ENCODE results near the gene B4GALT1. TPM values are rescaled to one million over a fixed set of nuclear protein-coding genes. Genes with fewer than 3 reads are reported as not detected.

B4GALT1 gene
- total RNA-seq, 2 experiments from 2014 or later = 38.8 to 42.4 TPM

DNA sequence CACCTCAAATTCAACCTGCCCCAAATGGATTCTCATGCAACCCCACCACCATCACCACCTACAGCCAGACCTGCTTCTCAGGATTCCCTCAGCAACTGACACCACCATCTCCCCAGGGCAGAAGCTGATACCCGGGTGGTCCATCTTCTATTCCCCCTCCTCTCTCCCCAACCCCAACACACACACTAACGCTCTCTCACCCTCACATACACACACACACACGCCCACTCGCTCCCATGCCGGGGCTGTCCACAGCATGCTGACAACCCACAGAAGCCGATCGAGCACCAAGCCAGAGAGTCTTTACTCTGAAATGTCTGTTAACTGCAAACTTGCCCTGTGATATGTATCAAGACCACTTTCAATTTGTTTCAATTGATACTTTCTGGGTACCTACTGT lies 28.4 kb downstream of the B4GALT1 start:
- ChIA-PET CTCF (interaction anchor here (1.1 to 3.0 kb wide), 4 partner anchors 9 to 35 kb away, joined by 3 to 7 read pairs (median 4); no protein-coding TSS in a partner anchor), POLR2A (no interaction called here)
- Mint-ChIP-seq H3K27ac (peak overlapping the region; percentile 70), H3K4me1 (peaks cover 71% of the 10 kb centered on the region), H3K36me3 (ENCODE audit: low read depth) (peaks cover 20% of the 10 kb centered on the region), H3K27me3 (no peaks in the 10 kb centered on the region), H3K4me3 (no peak overlapping the region), H3K9me3 (no peaks in the 10 kb centered on the region)
- no peak for DNase-seq

DNA sequence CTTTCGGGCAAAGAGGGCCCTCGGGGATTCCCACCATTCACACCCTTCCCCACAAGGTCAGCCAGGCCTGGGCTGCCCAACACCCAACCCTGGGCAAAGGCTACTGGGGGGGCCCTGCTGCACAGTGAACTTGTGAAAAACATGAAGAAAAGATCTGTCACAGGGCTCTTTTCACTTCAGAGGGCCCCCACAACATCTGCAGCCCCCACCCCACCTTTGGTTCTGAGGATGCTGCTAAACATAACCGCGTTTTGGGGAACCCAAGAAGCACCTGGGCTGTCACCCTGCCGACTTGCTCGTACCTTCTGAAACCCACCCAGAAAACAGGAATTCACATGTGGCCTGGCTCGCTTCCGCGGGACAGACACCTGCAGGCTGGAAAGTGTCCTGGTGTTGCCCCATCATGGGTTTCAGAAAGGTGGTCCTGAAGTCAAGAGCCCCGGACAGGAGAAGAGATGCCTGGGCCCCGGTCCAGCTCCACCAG lies 29.3 kb downstream of the B4GALT1 start:
- Mint-ChIP-seq H3K4me3 (no peak overlapping the region), H3K27ac (peak overlapping the region; percentile 50), H3K4me1 (peaks cover 65% of the 10 kb centered on the region), H3K27me3 (no peaks in the 10 kb centered on the region), H3K9me3 (no peaks in the 10 kb centered on the region), H3K36me3 (ENCODE audit: low read depth) (peaks cover 25% of the 10 kb centered on the region)
- DNase-seq = no peak
- ChIA-PET POLR2A (no interaction called here), CTCF (interaction anchor here (1.4 kb wide), 1 partner anchor 20 kb away, joined by 3 read pairs; no protein-coding TSS in a partner anchor)

GRCh38 chr9:33136721-33137670 lies 30.1 kb downstream of the B4GALT1 start:
- DNase-seq = no peak
- Mint-ChIP-seq H3K27me3 (no peaks in the 10 kb centered on the region), H3K36me3 (ENCODE audit: low read depth) (peaks cover 27% of the 10 kb centered on the region), H3K4me1 (peaks cover 63% of the 10 kb centered on the region), H3K9me3 (no peaks in the 10 kb centered on the region), H3K4me3 (no peak overlapping the region), H3K27ac (peak overlapping the region; percentile 80)
- POLR2A ChIA-PET = no interaction called here
- CTCF ChIA-PET = interaction anchor here (1.3 to 1.7 kb wide), 3 partner anchors 21 to 69 kb away, joined by 3 to 5 read pairs (median 3); partner anchors contain the start of gene B4GALT1

DNA sequence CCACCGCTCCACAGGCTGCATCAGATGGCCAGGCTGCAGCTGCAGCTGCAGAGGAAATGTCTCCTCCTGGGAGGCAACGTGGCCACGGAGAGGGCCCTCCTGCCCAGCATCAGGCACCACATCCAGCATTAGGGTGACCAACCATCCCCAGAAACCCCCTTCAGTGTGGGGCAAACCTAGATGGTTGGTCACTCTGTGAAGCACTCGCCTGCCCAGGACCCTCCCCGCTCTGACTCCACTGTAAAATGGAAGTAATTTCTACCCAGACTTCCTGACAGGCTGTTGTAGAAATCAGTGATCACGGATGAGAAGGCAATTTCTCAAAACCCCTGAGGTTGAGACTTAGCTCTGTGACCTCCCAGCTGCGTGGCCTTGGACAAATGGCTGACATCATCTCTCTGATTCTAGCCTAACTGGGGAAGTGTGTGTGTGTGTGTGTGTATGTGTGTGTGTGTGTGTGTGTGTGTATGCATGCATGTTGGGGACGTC lies 31.6 kb downstream of the B4GALT1 start:
- ChIA-PET POLR2A (no interaction called here), CTCF (interaction anchor here (0.7 to 1.2 kb wide), 2 partner anchors 10 to 227 kb away, joined by 3 to 4 read pairs; no protein-coding TSS in a partner anchor)
- Mint-ChIP-seq H3K27ac (no peak overlapping the region), H3K36me3 (ENCODE audit: low read depth) (peaks cover 30% of the 10 kb centered on the region), H3K27me3 (no peaks in the 10 kb centered on the region), H3K4me3 (no peak overlapping the region), H3K4me1 (peaks cover 61% of the 10 kb centered on the region), H3K9me3 (no peaks in the 10 kb centered on the region)
- no peak for DNase-seq

GRCh38 chr9:33135031-33135461 lies 32.1 kb downstream of the B4GALT1 start:
- Mint-ChIP-seq H3K36me3 (ENCODE audit: low read depth) (peaks cover 32% of the 10 kb centered on the region), H3K27me3 (no peaks in the 10 kb centered on the region), H3K9me3 (no peaks in the 10 kb centered on the region), H3K4me1 (peaks cover 60% of the 10 kb centered on the region), H3K4me3 (no peak overlapping the region), H3K27ac (peak overlapping the region; percentile 11)
- CTCF ChIA-PET = interaction anchor here (1.2 kb wide), 1 partner anchor 11 kb away, joined by 3 read pairs; no protein-coding TSS in a partner anchor
- POLR2A ChIA-PET = no interaction called here
- no peak for DNase-seq

GRCh38 chr9:33133186-33133585 lies 34.0 kb downstream of the B4GALT1 start:
- Mint-ChIP-seq H3K27me3 (no peaks in the 10 kb centered on the region), H3K4me1 (peaks cover 49% of the 10 kb centered on the region), H3K36me3 (ENCODE audit: low read depth) (peaks cover 33% of the 10 kb centered on the region), H3K27ac (peak overlapping the region; percentile 28), H3K4me3 (no peak overlapping the region), H3K9me3 (no peaks in the 10 kb centered on the region)
- DNase-seq = no peak
- CTCF ChIA-PET = interaction anchor here (1.0 kb wide), 1 partner anchor 24 kb away, joined by 3 read pairs; no protein-coding TSS in a partner anchor
- POLR2A ChIA-PET = interaction anchor here (0.6 kb wide), 1 partner anchor 17 kb away, joined by 4 read pairs; no protein-coding TSS in a partner anchor

- POLR2A ChIA-PET = no interaction called here
- no peak for DNase-seq
- Mint-ChIP-seq H3K4me3 (no peak overlapping the region), H3K4me1 (peaks cover 39% of the 10 kb centered on the region), H3K27ac (no peak overlapping the region), H3K9me3 (no peaks in the 10 kb centered on the region), H3K36me3 (ENCODE audit: low read depth) (peaks cover 42% of the 10 kb centered on the region), H3K27me3 (no peaks in the 10 kb centered on the region)
- CTCF ChIA-PET = interaction anchor here (0.6 to 1.0 kb wide), 3 partner anchors 29 to 95 kb away, joined by 3 read pairs; no protein-coding TSS in a partner anchor
Observed at GRCh38 chr9:33131790-33132772, 35.1 kb downstream of the B4GALT1 start.

GRCh38 chr9:33130961-33131789 lies 36.0 kb downstream of the B4GALT1 start:
- DNase-seq = no peak
- CTCF ChIA-PET = interaction anchor here (0.9 to 1.8 kb wide), 2 partner anchors 8 to 70 kb away, joined by 3 to 4 read pairs; no protein-coding TSS in a partner anchor
- Mint-ChIP-seq H3K27me3 (no peaks in the 10 kb centered on the region), H3K36me3 (ENCODE audit: low read depth) (peaks cover 43% of the 10 kb centered on the region), H3K4me1 (peaks cover 30% of the 10 kb centered on the region), H3K27ac (peak overlapping the region; percentile 82), H3K4me3 (no peak overlapping the region), H3K9me3 (no peaks in the 10 kb centered on the region)
- POLR2A ChIA-PET = no interaction called here

- ChIA-PET CTCF (interaction anchor here (1.1 to 1.8 kb wide), 4 partner anchors 9 to 21 kb away, joined by 4 to 5 read pairs (median 4); no protein-coding TSS in a partner anchor), POLR2A (interaction anchor here (0.5 kb wide), 1 partner anchor 30 kb away, joined by 5 read pairs; no protein-coding TSS in a partner anchor)
- Mint-ChIP-seq H3K36me3 (ENCODE audit: low read depth) (peaks cover 47% of the 10 kb centered on the region), H3K4me3 (no peak overlapping the region), H3K27ac (peak overlapping the region; percentile 82), H3K9me3 (no peaks in the 10 kb centered on the region), H3K4me1 (peaks cover 25% of the 10 kb centered on the region), H3K27me3 (no peaks in the 10 kb centered on the region)
- DNase-seq = no peak
Observed at GRCh38 chr9:33129886-33130881, 37.0 kb downstream of the B4GALT1 start.

DNA sequence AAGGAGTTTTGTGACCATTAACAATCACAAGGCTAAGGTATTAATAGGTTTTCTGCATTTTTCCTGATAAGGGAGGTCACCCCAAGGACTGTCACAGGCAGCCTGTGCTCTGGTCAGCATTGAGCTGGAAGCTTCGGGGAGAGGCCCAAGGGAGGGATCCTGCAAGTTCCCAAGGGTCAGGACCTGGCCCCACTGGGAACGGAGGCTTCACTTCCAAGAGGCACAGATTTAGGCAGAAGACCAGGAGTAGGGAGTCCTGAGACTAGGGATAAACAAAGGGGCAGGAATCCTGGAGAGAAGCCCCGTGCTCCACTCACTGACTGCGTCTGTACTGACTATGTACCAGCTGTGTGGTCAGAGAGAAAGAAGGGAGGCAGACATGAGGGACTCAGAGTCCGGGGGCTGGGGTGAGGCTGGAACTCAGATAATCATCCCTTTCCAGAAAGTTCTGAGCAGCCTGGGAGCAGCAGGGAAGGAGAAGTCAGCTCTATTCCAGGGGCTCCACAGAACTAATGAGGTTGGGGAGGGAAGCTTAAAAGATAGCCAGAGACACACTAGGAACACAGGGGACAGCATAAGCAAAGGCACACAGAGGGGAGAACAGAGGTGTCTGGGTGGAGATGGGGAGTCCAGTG lies 37.8 kb downstream of the B4GALT1 start:
- H3K27ac Mint-ChIP-seq = no peak overlapping the region
- H3K4me1 Mint-ChIP-seq = peaks cover 28% of the 10 kb centered on the region
- H3K36me3 Mint-ChIP-seq (ENCODE audit: low read depth) = peaks cover 45% of the 10 kb centered on the region
- H3K9me3 Mint-ChIP-seq = no peaks in the 10 kb centered on the region
- CTCF ChIA-PET = interaction anchor here (1.1 to 1.8 kb wide), 4 partner anchors 9 to 22 kb away, joined by 4 to 5 read pairs (median 4); no protein-coding TSS in a partner anchor
- POLR2A ChIA-PET = no interaction called here
- no peak for DNase-seq
- H3K27me3 Mint-ChIP-seq = no peaks in the 10 kb centered on the region
- no peak overlapping the region for H3K4me3 Mint-ChIP-seq

All from activated CD4-positive, alpha-beta T cell treated with anti-CD3 and anti-CD28 coated beads, Interleukin-2, amount 10 ng/mL, durations not matched to agents 7 days and 5 days (primary cell).